Measurements from ENCODE around the gene SDCBP2. TPM values are rescaled to one million over a fixed set of nuclear protein-coding genes. Genes with fewer than 3 reads are reported as not detected.

The SDCBP2 gene
- total RNA-seq, 1 experiment from 2014 or later, result 3.3 TPM

- Mint-ChIP-seq H3K36me3 (peaks cover 55% of the 10 kb centered on the region), H3K4me1 (no peaks in the 10 kb centered on the region), H3K9me3 (0 out of 2 replicates have a peak, but pooled peaks cover 4% of the 10 kb centered on the region), H3K27me3 (ENCODE audit: low read depth) (no peaks in the 10 kb centered on the region), H3K27ac (no peak overlapping the region), H3K4me3 (no peak overlapping the region)
- DNase-seq (ENCODE audit: low spot score), result no peak
- ChIA-PET CTCF (no interaction called here), POLR2A (no interaction called here)
- ATAC-seq, result no peak
- TF ChIP-seq FOXK1 (CRISPR knock-in tag; IDR thresholded peaks at IDR 0.05), result no peak
- no peak for TF ChIP-seq ATF6 (CRISPR knock-in tag; IDR thresholded peaks at IDR 0.05)
These were observed 29.2 kb upstream of the SDCBP2 start for GRCh38 chr20:1357921-1358671.

GRCh38 chr20:1353956-1354355, 25.0 kb upstream of the SDCBP2 start:
- DNase-seq (ENCODE audit: low spot score) (no peak), ATAC-seq (no peak)
- no peak for TF ChIP-seq ZNF263 (CRISPR knock-in tag; IDR thresholded peaks at IDR 0.05; ENCODE audit: low read depth)
- no peak for TF ChIP-seq USF1 (CRISPR knock-in tag; IDR thresholded peaks at IDR 0.05)
- TF ChIP-seq EMX1 (CRISPR knock-in tag; IDR thresholded peaks at IDR 0.05), result no peak
- TF ChIP-seq TEAD1 (CRISPR knock-in tag; IDR thresholded peaks at IDR 0.05), result no peak
- no peak for TF ChIP-seq FOXK1 (CRISPR knock-in tag; IDR thresholded peaks at IDR 0.05)
- no peak for TF ChIP-seq ARID4B (CRISPR knock-in tag; IDR thresholded peaks at IDR 0.05; ENCODE audit: borderline replicate concordance)
- no peak for TF ChIP-seq NFYB (CRISPR knock-in tag; conservative IDR thresholded peaks at IDR 0.05; ENCODE audit: low read depth)
- TF ChIP-seq GABPB1 (CRISPR knock-in tag; IDR thresholded peaks at IDR 0.05), result no peak
- Mint-ChIP-seq H3K27me3 (ENCODE audit: low read depth) (peaks cover 2% of the 10 kb centered on the region), H3K4me3 (no peak overlapping the region), H3K4me1 (no peaks in the 10 kb centered on the region), H3K9me3 (peaks cover 6% of the 10 kb centered on the region; the same call in 1 of the 2 replicates), H3K27ac (no peak overlapping the region), H3K36me3 (peaks cover 60% of the 10 kb centered on the region)
- ChIA-PET CTCF (no interaction called here), POLR2A (no interaction called here)

- TF ChIP-seq NFE2L1 (CRISPR knock-in tag; IDR thresholded peaks at IDR 0.05) (no peak), JUN (CRISPR knock-in tag; IDR thresholded peaks at IDR 0.05) (no peak), ZNF138 (CRISPR knock-in tag; conservative IDR thresholded peaks at IDR 0.05) (no peak), ELF4 (CRISPR knock-in tag; IDR thresholded peaks at IDR 0.05; ENCODE audit: low read depth) (no peak), NR2C2 (CRISPR knock-in tag; IDR thresholded peaks at IDR 0.05) (no peak), OVOL2 (CRISPR knock-in tag; IDR thresholded peaks at IDR 0.05; ENCODE audit: borderline replicate concordance) (no peak), ATF6 (CRISPR knock-in tag; IDR thresholded peaks at IDR 0.05) (no peak), CTCF (IDR thresholded peaks at IDR 0.05) (no peak)
- Mint-ChIP-seq H3K4me1 (no peaks in the 10 kb centered on the region), H3K27me3 (ENCODE audit: low read depth) (peaks cover 15% of the 10 kb centered on the region), H3K27ac (no peak overlapping the region), H3K9me3 (peaks cover 27% of the 10 kb centered on the region), H3K4me3 (no peak overlapping the region), H3K36me3 (peaks cover 23% of the 10 kb centered on the region)
- DNase-seq (ENCODE audit: low spot score), result no peak
- POLR2A ChIA-PET, result no interaction called here
- CTCF ChIA-PET, result no interaction called here
- ATAC-seq, result no peak
These were observed 17.5 kb upstream of the SDCBP2 start for GRCh38 chr20:1346315-1346969.
